ENCODE measurements around the gene DMRTB1.

- TF ChIP-seq CTCF (conservative IDR thresholded peaks at IDR 0.05 in 1 of 2, IDR thresholded peaks at IDR 0.05 in 1 of 2; ENCODE audit: low read depth in 1 of 2, low read length in 2 of 2) (no peak), EZH2 (IDR thresholded peaks at IDR 0.05; ENCODE audit: low read length, missing control alignments) (no peak)
Observed at GRCh38 chr1:53500204-53501064, 41.2 kb downstream of the DMRTB1 start.
